Measurements from ENCODE around the gene CDK3.
"Not testable (repeated sequence)": the region's sequence is repeated elsewhere in the genome, so short reads cannot be mapped to it uniquely, and the experiment has no call there.

The CDK3 gene

DNA sequence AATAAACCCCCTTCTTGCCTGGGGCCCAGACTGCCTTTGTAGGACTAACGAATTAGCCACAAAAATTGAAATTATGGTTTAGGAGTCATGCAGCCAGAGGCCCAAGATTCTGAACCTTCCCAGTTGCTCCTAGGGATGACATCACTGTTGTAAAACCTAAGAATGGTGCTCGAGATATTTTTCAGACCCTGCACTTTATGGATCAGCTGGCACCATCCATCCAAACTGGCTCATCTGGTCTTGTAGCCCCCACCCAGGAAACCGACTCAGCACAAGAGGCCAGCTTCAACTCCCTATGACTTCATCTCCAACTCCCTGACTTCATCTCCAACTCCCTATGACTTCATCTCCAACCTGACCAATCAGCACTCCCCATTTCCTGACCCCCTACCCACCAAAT lies 37.4 kb downstream of the CDK3 start:
- FAIRE-seq (no peak), DNase-seq (ENCODE audit: low spot score) (no peak)

DNA sequence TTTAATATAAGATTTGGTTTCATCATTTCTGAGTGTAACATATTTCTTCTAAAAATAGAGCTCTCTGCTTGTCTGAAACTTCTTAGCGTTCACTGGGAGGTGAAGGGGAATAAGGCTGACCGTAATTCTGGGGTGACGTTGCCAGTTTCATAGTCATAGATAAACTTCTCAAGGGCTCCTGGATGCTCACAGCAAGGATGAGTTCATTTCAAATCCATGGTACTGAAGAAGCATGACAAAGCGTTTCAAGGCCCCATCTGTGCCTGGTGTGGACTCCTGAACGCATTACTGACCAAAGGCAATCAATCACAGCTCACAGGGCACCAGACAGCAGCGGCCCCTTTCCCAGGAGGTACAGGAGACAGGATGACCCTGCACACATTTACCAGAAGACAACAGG lies 38.5 kb downstream of the CDK3 start:
- FAIRE-seq, result no peak
- DNase-seq (ENCODE audit: low spot score), result no peak

DNA sequence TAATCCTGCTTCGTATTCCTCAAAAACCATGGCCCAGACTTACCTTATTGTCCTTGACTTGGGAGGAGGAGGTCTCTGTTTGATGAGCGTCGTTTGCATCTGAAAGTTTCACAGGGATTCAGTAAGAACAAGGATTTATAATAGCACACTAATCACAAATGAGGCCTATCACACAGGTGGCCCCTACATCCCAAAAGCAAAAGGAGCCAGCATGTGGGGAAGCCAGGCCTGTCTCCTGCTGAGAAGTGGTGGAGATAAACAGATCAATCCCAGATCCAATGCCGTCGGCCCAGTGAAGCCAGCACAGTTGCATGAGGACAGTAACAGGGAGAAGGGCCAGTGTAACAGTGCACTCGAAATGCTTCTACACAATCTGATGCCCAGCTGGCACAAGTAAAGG lies 39.7 kb downstream of the CDK3 start:
- FAIRE-seq (no peak), DNase-seq (ENCODE audit: low spot score) (no peak)

DNA sequence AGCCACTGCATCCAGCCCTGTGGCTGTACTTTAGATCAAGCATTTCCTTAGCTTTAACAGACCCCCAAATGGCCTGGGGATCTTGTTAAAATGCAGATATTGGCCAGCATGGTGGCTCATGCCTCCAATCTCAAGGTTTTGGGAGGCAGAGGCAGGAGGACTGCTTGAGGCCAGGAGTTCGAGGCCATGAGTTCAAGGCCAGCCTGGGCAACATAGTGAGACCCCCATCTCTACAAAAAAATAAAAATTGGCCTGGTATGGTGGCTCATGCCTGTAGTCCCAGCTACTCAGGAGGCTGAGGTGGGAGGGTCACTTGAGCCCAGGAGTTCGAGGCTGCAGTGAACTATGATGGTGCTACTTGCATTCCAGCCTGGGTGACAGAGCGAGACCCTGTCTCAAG lies 42.2 kb downstream of the CDK3 start:
- not testable (repeated sequence) for DNase-seq (ENCODE audit: low spot score); FAIRE-seq

DNA sequence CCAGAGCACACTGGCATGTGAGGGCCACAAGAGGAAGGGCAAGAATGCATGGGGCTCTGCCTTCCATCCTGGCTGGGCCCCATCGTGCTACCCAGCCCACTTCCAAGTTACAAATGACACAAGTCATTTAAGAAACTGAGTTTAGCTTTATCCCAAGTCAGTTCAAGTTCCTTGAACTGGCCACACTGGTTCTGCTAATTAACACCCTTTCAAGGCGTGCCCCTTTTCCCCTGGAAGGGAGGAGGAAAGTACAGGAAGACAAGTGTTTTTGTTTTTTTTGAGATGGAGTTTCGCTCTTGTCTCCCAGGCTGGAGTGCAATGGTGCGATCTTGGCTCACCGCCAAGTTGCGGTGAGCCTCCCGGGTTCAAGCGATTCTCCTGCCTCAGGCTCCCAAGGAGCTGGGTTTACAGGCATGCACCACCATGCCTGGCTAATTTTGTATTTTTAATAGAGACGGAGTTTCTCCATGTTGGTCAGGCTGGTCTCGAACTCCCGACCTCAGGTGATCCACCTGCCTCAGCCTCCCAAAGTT lies 43.9 kb downstream of the CDK3 start:
- not testable (repeated sequence) for FAIRE-seq; DNase-seq (ENCODE audit: low spot score)

DNA sequence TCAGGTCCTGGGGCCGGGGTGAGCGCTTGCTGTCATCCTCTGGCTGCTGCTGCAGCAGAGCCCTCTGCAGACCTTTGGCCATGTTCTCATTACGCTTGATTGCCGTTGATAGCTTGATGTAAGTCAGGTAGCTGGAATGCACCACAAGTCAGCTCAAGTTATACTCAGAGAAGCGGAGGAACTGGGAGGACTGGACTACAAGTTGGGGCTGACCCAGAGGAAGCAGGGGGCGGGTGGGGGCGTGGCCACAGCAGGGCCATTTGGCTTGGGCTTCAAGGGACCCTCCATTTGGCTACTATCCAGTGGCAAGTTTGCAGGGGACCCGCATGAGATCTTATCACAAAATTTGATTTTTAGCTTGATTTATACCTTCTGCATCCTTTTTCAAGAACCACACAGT lies 45.4 kb downstream of the CDK3 start:
- FAIRE-seq, result no peak
- no peak for DNase-seq (ENCODE audit: low spot score)

DNA sequence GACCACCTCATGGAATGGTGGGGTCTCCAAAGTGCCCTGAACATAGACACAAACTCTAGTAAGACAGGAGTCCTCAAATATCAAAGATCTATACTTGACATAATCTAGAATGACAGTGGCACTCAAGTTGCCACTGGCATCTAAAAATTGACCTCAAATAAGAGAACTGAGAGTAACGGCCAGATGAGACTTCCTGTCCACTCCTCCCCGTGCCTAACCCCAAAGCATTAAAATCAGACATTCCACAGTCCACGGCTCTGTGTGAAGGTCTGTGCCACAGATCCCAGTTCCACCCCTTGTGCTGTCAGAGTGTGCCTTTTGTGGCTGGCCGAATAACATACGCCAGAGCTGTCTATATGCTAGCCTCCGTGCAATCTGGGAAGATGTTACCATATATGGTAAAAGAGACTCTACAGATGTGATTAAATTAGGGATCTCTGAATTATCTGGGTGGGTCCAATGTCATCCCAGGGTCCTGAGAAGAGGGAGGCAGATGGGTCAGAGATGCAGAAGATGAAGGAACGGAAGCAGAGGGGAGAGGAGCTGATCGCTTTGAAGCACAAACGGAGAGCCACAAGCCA lies 47.5 kb downstream of the CDK3 start:
- FAIRE-seq (no peak), DNase-seq (ENCODE audit: low spot score) (no peak)

DNA sequence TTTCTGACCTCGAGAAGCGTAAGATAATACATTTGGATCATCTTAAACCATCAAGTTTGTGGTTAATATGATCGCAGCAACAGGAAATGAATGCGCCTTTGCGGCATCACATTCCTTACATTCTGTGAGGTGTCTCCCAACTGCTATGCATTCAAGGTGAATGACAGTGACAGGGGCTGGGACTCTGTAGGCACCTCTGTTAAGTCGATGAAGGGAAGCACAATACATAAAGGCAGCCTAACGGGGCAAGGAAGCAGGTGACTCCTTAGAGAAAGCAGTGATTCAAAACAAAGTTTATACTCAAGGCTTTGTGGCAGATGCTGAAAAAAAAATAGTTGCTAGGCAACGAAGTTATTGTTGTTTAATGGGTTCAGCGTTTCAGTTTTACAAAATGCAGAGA lies 48.1 kb downstream of the CDK3 start:
- FAIRE-seq, result no peak
- DNase-seq (ENCODE audit: low spot score), result peak; percentile 71

DNA sequence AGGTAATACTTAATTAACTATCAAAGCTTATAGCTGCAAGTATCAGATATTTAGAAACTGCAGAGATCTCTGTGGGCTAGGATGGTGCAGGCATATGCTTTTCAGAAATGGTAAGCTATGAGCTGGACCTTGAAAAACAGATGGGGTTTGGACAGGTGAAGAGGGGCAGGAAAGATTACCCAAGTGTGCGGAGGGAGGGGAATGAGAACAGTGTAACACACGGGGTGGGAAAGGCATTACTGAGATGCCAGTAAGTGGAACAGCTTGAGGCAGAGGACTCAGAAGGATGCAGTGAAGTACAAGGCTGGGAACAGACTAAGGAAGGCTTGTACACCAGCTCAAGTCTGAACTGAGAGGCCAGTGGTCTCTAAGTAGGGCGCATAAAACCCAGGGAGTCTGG lies 48.6 kb downstream of the CDK3 start:
- DNase-seq (ENCODE audit: low spot score) (no peak), FAIRE-seq (no peak)

DNA sequence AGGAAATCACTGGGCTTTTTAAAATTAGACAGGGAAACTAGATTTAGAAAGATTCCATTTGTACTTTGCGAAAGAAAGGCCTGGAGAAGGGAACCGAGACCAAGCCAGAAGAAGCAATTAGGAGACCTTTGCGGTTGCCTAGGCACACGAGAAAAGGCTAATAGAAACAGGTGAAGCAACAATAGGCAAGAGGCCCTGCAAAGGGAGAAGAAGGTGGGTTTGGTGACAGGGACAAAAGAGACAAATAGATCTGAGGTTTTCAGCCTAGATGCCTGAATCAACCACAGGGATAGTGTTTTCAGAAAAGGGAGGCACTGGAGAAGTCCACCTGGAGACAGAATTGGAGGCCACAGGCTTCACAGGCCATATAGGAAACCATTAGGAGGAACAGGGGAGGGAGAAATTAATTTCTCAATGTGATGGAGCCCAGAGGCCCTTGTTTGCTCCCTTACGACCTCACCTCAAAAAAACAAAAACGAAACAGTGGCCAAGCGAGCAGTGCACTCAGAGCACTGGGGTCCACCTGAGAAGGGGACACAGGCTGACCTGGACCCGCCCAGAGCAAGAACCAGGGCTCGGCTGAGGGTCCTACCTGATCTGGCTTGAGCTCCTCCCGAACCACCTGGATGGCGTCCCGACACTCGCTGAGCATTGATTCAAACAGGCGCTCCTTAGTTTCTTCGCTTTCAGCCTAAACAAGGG lies 49.3 kb downstream of the CDK3 start:
- no peak for FAIRE-seq
- DNase-seq (ENCODE audit: low spot score), result no peak

DNA sequence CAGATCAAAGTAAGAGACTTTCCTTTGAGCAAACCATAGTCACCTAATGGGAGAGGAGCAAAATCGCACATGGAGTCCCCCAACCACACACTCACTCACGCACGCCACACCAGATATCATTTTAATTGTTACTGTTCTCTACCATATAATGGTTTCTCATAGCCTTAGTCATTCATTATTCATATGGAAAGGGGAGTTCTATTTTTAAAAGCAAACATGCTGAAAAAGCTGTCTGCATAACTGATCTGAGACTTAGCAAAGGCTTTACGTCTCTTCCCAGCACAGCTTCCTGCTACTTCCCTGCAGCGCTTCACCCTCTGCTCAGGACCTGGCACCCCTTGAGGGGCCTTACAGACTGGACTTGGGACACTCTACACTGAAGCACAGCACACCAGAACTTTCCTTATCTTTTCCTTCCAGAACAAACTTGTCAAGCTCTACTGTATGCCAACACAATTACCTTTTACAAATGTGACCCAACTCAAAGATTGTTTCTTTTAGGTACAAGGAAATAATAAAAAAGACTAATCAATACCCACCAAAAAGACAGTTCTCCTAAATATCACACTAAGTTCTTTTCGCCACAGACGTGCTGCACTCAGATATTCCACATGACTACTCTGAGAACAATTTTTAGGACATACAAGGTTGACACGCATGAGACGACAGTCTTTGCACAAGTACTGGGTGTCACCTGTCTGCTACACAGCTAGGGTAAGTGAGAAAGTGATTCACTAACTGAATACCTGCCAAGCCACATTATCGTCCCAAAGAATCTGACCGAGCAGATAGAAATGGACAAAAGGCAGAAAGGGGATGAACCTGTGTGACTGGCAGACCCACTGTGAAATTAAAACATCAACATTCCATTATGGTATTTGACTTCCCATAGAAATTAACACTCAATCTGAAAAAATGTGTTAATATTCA lies 50.1 kb downstream of the CDK3 start:
- DNase-seq (ENCODE audit: low spot score), result peak; percentile 84
- peak; percentile 77 for FAIRE-seq

DNA sequence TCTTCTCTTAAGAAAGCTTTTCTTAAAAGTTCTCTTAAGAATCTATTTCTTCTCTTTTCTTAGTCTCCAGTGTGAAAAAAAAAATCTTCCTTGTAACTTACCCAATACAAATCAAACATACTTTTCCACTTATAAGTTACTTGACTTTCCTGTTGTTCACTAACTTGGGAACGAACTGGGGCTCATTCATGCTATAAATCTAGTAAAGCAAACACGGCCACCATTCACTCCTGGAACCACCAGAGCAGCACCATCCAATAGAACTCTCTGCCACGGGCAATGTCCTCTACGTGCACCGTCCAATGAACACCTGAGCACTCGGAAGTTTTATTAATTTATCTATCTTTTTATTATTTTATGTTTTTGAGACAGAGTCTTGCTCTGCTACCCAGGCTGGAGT lies 50.9 kb downstream of the CDK3 start:
- DNase-seq (ENCODE audit: low spot score) (peak; percentile 11), FAIRE-seq (no peak)

DNA sequence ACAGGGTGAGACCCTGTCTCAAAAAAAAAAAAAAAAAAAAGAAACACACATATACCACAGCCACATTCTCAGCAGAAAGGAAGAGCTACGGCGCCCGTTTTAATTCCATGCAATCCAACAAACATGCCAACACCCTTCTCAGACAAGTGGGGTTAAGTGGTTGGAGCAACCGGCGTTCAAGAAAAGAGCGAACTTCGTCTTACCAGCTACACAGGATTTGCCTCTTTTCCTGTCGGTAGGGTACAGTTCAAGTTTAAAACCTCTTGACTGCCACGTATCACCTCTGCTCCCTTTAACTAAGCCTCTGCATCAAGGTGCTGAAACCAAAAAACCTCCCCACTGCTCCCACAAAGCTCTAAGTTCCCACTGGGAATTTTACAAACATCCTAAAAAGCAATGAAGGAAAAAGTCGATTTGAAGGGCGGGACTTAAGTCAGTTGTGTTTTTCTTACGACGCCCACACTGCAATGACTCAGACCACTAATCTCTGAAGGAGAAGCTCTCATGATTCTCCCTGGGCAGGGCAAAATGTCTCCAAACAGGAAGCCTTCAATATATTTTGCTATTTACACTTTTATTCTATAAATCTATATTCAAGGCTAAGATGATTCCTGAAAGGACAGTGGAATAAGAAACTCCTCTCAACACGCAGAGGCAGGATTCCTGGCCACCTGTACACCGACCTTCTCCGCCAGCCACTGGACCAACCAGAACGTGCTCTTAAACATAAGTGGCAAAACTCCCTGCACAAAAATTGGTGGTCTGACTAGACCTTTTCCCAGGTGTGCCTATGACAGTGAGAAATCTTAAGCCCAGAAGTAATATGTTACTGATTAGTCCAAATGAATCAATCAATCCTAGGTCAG lies 52.8 kb downstream of the CDK3 start:
- no peak for FAIRE-seq
- DNase-seq (ENCODE audit: low spot score), result peak; percentile 20

DNA sequence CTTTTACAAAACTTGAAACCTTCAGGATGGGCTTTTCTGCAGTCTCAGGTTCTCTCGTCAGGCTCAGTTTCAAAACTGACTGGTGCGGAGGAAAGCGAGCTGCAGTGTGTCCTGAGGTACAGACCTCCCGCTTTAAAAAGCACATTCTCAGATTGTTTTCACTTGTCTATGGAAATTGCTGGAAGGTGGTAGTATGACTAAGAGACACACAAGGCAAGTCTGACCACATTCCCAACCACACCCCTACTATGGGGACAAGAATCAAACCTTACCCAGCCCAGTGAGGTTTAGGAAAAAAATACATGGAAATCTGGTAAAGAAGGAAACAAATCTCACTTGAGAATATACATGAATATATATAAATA lies 53.4 kb downstream of the CDK3 start:
- DNase-seq (ENCODE audit: low spot score) (peak; percentile 27), FAIRE-seq (peak; percentile 33)
